ENCODE measurements around the gene KNTC1.
A peak's percentile ranks its signal among the peaks of the same experiment; 100 is the strongest.
"Not testable (repeated sequence)": the region's sequence is repeated elsewhere in the genome, so short reads cannot be mapped to it uniquely, and the experiment has no call there.

Gene KNTC1

DNA sequence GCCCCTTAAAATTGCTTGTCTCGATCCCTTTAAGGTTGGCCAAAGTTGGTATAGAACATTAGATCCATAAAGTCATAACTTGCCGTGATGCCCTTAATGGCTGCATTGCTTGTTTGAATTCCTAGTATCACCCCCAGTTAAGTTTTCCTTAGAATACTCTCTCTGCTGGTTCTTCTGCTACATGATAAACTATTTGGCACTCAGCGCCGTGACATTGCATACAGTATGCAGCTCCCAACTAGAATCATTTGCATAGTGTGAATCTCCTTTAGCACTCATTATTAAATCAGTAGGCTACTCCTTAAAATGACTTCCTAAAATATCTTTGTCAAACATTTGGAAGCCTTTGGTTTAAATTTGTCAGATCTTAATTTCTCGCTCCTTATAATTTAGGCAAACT is 42.2 kb downstream of the KNTC1 start:
- TF ChIP-seq, protein P1, sequence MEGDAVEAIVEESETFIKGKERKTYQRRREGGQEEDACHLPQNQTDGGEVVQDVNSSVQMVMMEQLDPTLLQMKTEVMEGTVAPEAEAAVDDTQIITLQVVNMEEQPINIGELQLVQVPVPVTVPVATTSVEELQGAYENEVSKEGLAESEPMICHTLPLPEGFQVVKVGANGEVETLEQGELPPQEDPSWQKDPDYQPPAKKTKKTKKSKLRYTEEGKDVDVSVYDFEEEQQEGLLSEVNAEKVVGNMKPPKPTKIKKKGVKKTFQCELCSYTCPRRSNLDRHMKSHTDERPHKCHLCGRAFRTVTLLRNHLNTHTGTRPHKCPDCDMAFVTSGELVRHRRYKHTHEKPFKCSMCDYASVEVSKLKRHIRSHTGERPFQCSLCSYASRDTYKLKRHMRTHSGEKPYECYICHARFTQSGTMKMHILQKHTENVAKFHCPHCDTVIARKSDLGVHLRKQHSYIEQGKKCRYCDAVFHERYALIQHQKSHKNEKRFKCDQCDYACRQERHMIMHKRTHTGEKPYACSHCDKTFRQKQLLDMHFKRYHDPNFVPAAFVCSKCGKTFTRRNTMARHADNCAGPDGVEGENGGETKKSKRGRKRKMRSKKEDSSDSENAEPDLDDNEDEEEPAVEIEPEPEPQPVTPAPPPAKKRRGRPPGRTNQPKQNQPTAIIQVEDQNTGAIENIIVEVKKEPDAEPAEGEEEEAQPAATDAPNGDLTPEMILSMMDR (IDR thresholded peaks at IDR 0.05), result no peak
- TF ChIP-seq ZFX (IDR thresholded peaks at IDR 0.05; ENCODE audit: borderline replicate concordance), result no peak

GRCh38 chr12:122570006-122570405 is 43.0 kb downstream of the KNTC1 start:
- H3K27ac ChIP-seq, result not testable (repeated sequence)

More for the DNA sequence above, 42.2 kb downstream of the KNTC1 start:
- no peak overlapping the region for H3K27ac ChIP-seq

- H3K27ac ChIP-seq, result no peak overlapping the region
- TF ChIP-seq, protein P1 (IDR thresholded peaks at IDR 0.05), result no peak
- TF ChIP-seq ZFX (IDR thresholded peaks at IDR 0.05; ENCODE audit: borderline replicate concordance), result no peak
Observed at GRCh38 chr12:122571821-122572220, 44.8 kb downstream of the KNTC1 start.

DNA sequence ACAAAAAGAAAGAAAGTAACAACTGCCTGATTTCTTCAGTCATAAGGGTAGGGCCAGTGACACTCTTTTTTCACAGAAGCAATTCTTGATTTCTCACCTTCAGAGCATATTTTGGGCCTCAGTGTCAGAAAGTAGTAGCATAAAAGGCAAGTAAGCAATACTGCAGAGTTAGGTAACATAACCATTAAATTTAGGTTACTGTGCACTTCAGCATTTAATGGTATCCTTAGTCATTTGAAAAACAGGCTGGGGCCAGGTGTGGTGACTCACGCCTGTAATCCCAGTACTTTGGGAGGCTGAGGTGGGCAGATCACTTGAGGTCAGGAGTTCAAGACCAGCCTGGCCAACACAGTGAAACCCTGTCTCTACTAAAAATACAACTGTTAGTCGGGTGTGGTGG is 56.2 kb downstream of the KNTC1 start:
- H3K27ac ChIP-seq, result not testable (repeated sequence)

GRCh38 chr12:122584177-122584863 is 57.3 kb downstream of the KNTC1 start:
- TF ChIP-seq, protein P1 (IDR thresholded peaks at IDR 0.05), result no peak
- no peak for TF ChIP-seq ZFX (IDR thresholded peaks at IDR 0.05; ENCODE audit: borderline replicate concordance)
- no peak overlapping the region for H3K27ac ChIP-seq

DNA sequence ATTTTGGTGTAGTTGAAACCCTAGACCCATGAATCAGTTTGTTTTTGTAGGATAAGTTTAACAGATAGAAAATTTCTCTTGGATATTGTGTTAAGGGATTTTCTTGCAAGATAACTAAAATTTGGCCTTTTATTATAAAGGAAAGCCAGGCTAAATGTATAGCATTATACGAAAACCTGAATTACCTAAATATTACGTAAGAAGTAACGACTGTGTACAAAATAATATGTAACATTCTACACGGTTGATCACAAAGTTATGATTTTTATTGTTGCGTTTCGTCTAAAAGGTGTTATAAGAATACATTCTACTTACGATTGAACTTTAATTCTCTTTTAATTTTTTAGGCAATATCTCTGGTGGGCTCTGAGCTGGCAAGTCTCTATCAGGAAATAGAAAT is 63.9 kb downstream of the KNTC1 start:
- no peak for TF ChIP-seq ZFX (IDR thresholded peaks at IDR 0.05; ENCODE audit: borderline replicate concordance)
- TF ChIP-seq, protein P1 (IDR thresholded peaks at IDR 0.05), result no peak
- H3K27ac ChIP-seq, result no peak overlapping the region

DNA sequence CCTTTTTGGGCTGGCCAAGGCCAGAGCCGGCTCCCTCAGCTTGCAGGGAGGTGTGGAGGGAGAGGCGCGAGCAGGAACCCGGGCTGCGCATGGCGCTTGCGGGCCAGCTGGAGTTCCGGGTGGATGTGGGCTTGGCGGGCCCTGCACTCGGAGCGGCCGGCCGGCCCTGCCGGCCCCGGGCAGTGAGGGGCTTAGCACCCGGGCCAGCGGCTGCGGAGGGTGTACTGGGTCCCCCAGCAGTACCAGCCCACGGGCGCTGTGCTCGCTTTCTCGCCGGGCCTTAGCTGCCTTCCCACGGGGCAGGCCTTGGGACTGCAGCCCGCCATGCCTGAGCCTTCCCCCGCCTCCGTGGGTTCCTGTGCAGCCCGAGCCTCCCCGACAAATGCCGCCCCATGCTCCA is 64.9 kb downstream of the KNTC1 start:
- peak overlapping the region; percentile 12; the same call in 1 of the 2 replicates for H3K27ac ChIP-seq

DNA sequence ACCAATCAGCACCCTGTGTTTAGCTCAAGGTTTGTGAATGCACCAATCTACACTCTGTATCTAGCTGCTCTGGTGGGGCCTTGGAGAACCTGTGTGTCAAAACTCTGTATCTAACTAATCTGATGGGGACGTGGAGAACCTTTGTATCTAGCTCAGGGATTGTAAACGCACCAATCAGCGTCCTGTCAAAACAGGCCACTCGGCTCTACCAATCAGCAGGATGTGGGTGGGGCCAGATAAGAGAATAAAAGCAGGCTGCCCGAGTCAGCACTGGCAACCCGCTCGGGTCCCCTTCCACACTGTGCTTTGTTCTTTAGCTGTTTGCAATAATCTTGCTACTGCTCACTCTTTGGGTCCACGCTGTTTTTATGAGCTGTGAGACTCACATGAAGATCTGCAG is 65.5 kb downstream of the KNTC1 start:
- H3K27ac ChIP-seq, result peak overlapping the region; percentile 12; the same call in 1 of the 2 replicates

GRCh38 chr12:122593910-122594309 is 66.9 kb downstream of the KNTC1 start:
- TF ChIP-seq, protein P1 (IDR thresholded peaks at IDR 0.05), result no peak
- TF ChIP-seq ZFX (IDR thresholded peaks at IDR 0.05; ENCODE audit: borderline replicate concordance), result no peak
- no peak overlapping the region for H3K27ac ChIP-seq

All from 22Rv1 (cell line).